ENCODE results near the gene NT5C.
"Not testable (repeated sequence)": the region's sequence is repeated elsewhere in the genome, so short reads cannot be mapped to it uniquely, and the experiment has no call there.

Gene NT5C

GRCh38 chr17:75135946-75136345 is 4.4 kb upstream of the NT5C start:
- Histone ChIP-seq H3K27me3 (ENCODE audit: insufficient read depth, low read depth, severe bottlenecking) (no peaks in the 10 kb centered on the region), H3K36me3 (peaks cover 64% of the 10 kb centered on the region), H3K27ac (no peak overlapping the region), H3K9me3 (ENCODE audit: severe bottlenecking) (no peaks in the 10 kb centered on the region), H3K4me3 (ENCODE audit: low read depth, low read length) (no peak overlapping the region)
- DNase-seq = no peak
- TF ChIP-seq CTCF (IDR thresholded peaks at IDR 0.05; ENCODE audit: low read depth, low read length) = no peak

GRCh38 chr17:75135452-75135851 is 3.9 kb upstream of the NT5C start:
- H3K27ac ChIP-seq = no peak overlapping the region
- H3K4me3 ChIP-seq (ENCODE audit: low read depth, low read length) = no peak overlapping the region
- H3K27me3 ChIP-seq (ENCODE audit: insufficient read depth, low read depth, severe bottlenecking) = no peaks in the 10 kb centered on the region
- no peak for TF ChIP-seq CTCF (IDR thresholded peaks at IDR 0.05; ENCODE audit: low read depth, low read length)
- H3K9me3 ChIP-seq (ENCODE audit: severe bottlenecking) = no peaks in the 10 kb centered on the region
- H3K36me3 ChIP-seq = peaks cover 59% of the 10 kb centered on the region
- DNase-seq = no peak

GRCh38 chr17:75133607-75134347 is 2.2 kb upstream of the NT5C start:
- peak overlapping the region; percentile 86; the same call in 1 of the 2 replicates for H3K27ac ChIP-seq
- peaks cover 56% of the 10 kb centered on the region for H3K36me3 ChIP-seq
- H3K27me3 ChIP-seq (ENCODE audit: insufficient read depth, low read depth, severe bottlenecking); H3K9me3 ChIP-seq (ENCODE audit: severe bottlenecking); DNase-seq; H3K4me3 ChIP-seq (ENCODE audit: low read depth, low read length): not testable (repeated sequence)

GRCh38 chr17:75133001-75133400 is 1.5 kb upstream of the NT5C start:
- Histone ChIP-seq H3K4me3 (ENCODE audit: low read depth, low read length) (no peak overlapping the region), H3K27me3 (ENCODE audit: insufficient read depth, low read depth, severe bottlenecking) (no peaks in the 10 kb centered on the region), H3K36me3 (peaks cover 50% of the 10 kb centered on the region), H3K9me3 (ENCODE audit: severe bottlenecking) (no peaks in the 10 kb centered on the region), H3K27ac (peak overlapping the region; percentile 86)
- DNase-seq = no peak
- TF ChIP-seq CTCF (IDR thresholded peaks at IDR 0.05; ENCODE audit: low read depth, low read length) = no peak

GRCh38 chr17:75132018-75133000 is 767 bp upstream of the NT5C start:
- peaks cover 46% of the 10 kb centered on the region for H3K36me3 ChIP-seq
- H3K9me3 ChIP-seq (ENCODE audit: severe bottlenecking); H3K27me3 ChIP-seq (ENCODE audit: insufficient read depth, low read depth, severe bottlenecking): not testable (repeated sequence)
- peak overlapping the region; percentile 91 for H3K4me3 ChIP-seq (ENCODE audit: low read depth, low read length)
- H3K27ac ChIP-seq = peak overlapping the region; percentile 86
- DNase-seq = peak; percentile 85

GRCh38 chr17:75130632-75131277 is 787 bp downstream of the NT5C start:
- TF ChIP-seq CTCF (IDR thresholded peaks at IDR 0.05; ENCODE audit: low read depth, low read length) = peak; percentile 63
- Histone ChIP-seq H3K36me3 (peaks cover 31% of the 10 kb centered on the region), H3K27ac (peak overlapping the region; percentile 86), H3K9me3 (ENCODE audit: severe bottlenecking) (no peaks in the 10 kb centered on the region), H3K27me3 (ENCODE audit: insufficient read depth, low read depth, severe bottlenecking) (no peaks in the 10 kb centered on the region), H3K4me3 (ENCODE audit: low read depth, low read length) (peak overlapping the region; percentile 91)
- peak; percentile 92 for DNase-seq
